ENCODE data around the gene RHBDD1.
A peak's percentile ranks its signal among the peaks of the same experiment; 100 is the strongest.

The RHBDD1 gene

DNA sequence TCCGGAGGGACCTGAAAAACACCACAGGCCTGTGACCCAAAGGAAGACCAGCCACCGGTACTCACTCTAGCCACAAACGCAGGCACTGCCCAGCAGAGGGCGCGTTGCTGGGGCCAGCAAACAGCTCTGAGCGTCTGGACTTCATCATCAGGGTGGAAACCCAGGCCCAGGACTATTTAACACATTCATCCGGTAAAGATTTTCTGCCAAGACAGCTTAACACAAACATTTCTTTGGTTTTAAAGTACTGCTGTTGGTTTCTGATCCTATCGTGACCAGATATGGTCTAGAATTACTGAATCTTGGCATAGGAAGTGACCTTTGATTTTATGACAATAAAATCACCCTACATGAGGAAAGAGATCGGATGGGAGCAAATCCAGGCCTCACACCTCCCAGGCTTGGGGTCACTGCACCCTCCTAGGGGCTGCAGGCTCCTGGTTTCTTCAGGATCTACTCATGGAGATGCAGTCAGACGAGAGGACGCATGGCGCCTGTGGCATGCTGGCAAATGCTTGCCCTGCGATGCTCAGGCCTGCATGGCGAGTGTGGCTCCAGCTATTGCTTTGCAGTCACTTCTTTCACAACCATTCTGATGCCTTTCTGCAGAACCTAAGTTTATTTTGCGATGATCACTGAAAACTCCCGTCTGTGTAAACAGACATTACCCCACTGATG lies 197.8 kb downstream of the RHBDD1 start:
- TF ChIP-seq, protein P1, sequence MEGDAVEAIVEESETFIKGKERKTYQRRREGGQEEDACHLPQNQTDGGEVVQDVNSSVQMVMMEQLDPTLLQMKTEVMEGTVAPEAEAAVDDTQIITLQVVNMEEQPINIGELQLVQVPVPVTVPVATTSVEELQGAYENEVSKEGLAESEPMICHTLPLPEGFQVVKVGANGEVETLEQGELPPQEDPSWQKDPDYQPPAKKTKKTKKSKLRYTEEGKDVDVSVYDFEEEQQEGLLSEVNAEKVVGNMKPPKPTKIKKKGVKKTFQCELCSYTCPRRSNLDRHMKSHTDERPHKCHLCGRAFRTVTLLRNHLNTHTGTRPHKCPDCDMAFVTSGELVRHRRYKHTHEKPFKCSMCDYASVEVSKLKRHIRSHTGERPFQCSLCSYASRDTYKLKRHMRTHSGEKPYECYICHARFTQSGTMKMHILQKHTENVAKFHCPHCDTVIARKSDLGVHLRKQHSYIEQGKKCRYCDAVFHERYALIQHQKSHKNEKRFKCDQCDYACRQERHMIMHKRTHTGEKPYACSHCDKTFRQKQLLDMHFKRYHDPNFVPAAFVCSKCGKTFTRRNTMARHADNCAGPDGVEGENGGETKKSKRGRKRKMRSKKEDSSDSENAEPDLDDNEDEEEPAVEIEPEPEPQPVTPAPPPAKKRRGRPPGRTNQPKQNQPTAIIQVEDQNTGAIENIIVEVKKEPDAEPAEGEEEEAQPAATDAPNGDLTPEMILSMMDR (conservative IDR thresholded peaks at IDR 0.05; ENCODE audit: control insufficient read depth, insufficient read depth, low read depth, low read length) = peak; percentile 73
- H3K4me3 ChIP-seq (ENCODE audit: control insufficient read depth, low read depth, low read length) = no peak overlapping the region
- DNase-seq (ENCODE audit: low read depth) = peak; percentile 41

DNA sequence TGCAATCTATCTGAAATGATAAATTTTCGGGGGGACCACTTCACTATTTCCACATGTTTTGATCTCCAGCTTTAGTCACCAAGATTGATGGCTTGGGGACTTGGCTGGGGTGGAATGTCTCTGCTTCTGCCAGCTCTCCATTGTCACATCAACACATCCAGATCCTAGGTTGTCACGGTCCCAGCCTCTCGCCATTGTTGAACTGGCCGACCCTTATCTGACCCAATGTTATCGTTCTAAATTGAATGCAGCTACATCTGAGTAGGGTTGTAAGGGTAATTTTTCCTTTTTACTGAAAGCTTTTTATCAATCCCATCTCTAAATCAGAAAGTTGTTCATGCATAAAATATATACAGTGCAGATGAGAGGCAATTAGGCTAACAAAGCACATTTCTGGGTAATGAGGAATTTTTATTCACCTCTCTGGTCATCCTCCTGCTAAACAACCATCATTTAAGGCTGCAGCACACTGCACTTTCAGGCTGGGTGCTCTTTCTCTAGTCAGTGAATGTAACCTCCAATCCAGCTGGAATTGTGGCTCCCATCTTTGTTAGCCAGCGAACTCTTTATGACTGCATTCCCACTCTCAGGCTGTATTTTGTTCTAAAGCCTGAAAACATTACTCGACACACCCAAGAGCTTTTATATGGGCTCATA lies 200.0 kb downstream of the RHBDD1 start:
- TF ChIP-seq, protein P1 (conservative IDR thresholded peaks at IDR 0.05; ENCODE audit: control insufficient read depth, insufficient read depth, low read depth, low read length) = no peak
- H3K4me3 ChIP-seq (ENCODE audit: control insufficient read depth, low read depth, low read length) = no peak overlapping the region
- DNase-seq (ENCODE audit: low read depth) = no peak

DNA sequence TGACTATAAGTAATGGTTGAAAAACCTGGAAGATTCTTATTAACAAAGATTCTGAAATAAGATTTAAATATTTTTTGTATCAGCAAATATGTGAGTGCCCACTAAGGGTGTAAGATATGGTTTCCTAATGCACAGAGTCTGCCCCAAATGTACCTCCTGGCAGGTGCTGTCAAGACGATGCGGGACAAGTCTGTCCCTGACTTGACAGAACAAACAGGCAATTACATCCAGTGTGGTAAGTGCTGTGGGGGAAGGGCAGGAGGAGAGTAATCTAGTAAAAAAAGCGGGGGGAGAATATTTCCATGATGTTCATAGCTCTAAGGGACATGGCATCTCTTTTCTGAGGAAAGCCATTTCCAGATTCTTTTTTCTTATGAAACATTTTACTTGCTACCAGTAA lies 200.7 kb downstream of the RHBDD1 start:
- TF ChIP-seq, protein P1 (conservative IDR thresholded peaks at IDR 0.05; ENCODE audit: control insufficient read depth, insufficient read depth, low read depth, low read length) = no peak

DNA sequence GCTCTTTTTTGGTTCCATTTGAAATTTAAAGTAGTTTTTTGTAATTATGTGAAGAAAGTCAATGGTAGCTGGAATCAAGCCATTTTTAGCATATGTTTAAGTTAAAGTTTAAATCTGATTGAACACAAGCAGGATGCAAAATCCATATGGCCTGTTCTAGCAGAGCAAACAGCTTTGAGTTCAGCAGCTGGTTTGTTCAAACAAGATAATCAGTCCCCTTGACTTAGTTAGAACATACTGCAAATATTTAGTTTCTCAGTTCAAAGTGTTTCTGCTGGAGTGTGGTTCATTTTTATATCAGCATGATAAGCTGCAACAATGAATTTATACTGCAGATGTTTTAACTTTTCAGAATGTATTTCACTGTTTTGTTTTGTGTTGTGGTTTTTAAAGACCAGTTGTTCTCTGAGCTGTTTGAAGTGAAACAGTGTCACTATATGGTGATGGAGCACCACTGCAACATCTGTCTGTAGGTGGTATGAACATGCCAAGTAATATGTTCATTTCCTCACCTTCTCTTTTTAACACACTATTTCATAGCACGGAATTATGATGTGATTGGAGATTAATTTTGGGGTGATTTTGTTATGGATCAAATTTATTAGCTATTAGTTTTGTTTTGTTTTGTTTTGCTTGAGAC lies 202.8 kb downstream of the RHBDD1 start:
- no peak for DNase-seq (ENCODE audit: low read depth)
- TF ChIP-seq, protein P1 (conservative IDR thresholded peaks at IDR 0.05; ENCODE audit: control insufficient read depth, insufficient read depth, low read depth, low read length) = no peak
- no peak overlapping the region for H3K4me3 ChIP-seq (ENCODE audit: control insufficient read depth, low read depth, low read length)

More for the DNA sequence above, 200.7 kb downstream of the RHBDD1 start:
- H3K4me3 ChIP-seq (ENCODE audit: control insufficient read depth, low read depth, low read length) = no peak overlapping the region
- DNase-seq (ENCODE audit: low read depth) = no peak

DNA sequence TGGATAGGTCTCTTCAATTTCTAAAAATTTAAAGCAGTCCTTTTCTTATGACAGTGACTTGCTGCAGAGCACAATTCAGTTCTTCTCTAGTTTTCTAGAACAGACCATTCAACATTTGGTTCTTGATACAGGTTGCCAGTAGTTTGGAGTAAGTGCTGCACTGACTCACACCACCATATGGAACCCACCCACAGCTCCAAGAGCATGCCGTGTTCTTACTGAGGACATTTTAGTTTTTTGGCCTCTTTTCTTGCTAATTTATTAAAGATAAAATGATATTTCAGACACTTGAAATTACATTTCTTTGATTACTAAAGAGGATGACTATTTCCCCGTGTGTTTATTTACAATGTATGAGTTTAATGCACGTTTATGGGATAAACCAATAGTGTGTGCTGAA lies 208.1 kb downstream of the RHBDD1 start:
- no peak overlapping the region for H3K4me3 ChIP-seq (ENCODE audit: control insufficient read depth, low read depth, low read length)
- TF ChIP-seq, protein P1 (conservative IDR thresholded peaks at IDR 0.05; ENCODE audit: control insufficient read depth, insufficient read depth, low read depth, low read length) = no peak
- peak; percentile 5 for DNase-seq (ENCODE audit: low read depth)
